ENCODE measurements around the gene RAD51AP1.

DNA sequence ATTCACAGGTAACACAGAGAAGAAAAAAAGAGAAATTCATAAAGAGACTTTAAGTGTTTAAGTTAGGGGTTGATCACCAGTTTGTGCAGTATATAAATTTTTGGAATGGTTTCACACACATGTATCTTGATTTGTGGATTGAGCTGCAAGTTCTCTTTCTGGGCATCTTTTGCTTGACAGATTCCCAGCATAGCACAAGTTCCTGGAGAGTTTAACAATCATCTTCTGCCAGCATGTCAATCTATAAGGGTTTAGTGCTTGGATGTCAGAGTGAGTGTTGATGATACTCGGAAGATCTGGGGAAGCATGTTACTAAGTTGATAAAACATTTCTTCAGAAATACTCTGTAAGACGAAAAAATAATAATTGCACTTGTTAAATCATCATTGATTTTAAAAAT lies 49.1 kb upstream of the RAD51AP1 start:
- TF ChIP-seq, protein P1, sequence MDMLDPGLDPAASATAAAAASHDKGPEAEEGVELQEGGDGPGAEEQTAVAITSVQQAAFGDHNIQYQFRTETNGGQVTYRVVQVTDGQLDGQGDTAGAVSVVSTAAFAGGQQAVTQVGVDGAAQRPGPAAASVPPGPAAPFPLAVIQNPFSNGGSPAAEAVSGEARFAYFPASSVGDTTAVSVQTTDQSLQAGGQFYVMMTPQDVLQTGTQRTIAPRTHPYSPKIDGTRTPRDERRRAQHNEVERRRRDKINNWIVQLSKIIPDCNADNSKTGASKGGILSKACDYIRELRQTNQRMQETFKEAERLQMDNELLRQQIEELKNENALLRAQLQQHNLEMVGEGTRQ (IDR thresholded peaks at IDR 0.05), result no peak
- no peak for TF ChIP-seq RAD21 (conservative IDR thresholded peaks at IDR 0.05 in 1 of 2, IDR thresholded peaks at IDR 0.05 in 1 of 2)
- no peak for TF ChIP-seq POLR2A (IDR thresholded peaks at IDR 0.05; ENCODE audit: low read length)

Data from A549 (cell line).